ENCODE results near the gene FAM98C. TPM values are rescaled to one million over a fixed set of nuclear protein-coding genes. Genes with fewer than 3 reads are reported as not detected.

Gene FAM98C
- total and polyA plus RNA-seq, 2 of the 13 experiments (the other 11 are each of a cell fraction or from before 2014, with no cell fraction given) = 10.0 to 11.5 TPM

GRCh38 chr19:38402967-38403674 is at the start of gene FAM98C (continued):
- TF ChIP-seq, protein P1, sequence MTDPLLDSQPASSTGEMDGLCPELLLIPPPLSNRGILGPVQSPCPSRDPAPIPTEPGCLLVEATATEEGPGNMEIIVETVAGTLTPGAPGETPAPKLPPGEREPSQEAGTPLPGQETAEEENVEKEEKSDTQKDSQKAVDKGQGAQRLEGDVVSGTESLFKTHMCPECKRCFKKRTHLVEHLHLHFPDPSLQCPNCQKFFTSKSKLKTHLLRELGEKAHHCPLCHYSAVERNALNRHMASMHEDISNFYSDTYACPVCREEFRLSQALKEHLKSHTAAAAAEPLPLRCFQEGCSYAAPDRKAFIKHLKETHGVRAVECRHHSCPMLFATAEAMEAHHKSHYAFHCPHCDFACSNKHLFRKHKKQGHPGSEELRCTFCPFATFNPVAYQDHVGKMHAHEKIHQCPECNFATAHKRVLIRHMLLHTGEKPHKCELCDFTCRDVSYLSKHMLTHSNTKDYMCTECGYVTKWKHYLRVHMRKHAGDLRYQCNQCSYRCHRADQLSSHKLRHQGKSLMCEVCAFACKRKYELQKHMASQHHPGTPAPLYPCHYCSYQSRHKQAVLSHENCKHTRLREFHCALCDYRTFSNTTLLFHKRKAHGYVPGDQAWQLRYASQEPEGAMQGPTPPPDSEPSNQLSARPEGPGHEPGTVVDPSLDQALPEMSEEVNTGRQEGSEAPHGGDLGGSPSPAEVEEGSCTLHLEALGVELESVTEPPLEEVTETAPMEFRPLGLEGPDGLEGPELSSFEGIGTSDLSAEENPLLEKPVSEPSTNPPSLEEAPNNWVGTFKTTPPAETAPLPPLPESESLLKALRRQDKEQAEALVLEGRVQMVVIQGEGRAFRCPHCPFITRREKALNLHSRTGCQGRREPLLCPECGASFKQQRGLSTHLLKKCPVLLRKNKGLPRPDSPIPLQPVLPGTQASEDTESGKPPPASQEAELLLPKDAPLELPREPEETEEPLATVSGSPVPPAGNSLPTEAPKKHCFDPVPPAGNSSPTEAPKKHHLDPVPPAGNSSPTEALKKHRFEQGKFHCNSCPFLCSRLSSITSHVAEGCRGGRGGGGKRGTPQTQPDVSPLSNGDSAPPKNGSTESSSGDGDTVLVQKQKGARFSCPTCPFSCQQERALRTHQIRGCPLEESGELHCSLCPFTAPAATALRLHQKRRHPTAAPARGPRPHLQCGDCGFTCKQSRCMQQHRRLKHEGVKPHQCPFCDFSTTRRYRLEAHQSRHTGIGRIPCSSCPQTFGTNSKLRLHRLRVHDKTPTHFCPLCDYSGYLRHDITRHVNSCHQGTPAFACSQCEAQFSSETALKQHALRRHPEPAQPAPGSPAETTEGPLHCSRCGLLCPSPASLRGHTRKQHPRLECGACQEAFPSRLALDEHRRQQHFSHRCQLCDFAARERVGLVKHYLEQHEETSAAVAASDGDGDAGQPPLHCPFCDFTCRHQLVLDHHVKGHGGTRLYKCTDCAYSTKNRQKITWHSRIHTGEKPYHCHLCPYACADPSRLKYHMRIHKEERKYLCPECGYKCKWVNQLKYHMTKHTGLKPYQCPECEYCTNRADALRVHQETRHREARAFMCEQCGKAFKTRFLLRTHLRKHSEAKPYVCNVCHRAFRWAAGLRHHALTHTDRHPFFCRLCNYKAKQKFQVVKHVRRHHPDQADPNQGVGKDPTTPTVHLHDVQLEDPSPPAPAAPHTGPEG (CRISPR knock-in tag; IDR thresholded peaks at IDR 0.05) = 0 out of 2 replicates have a peak, but pooled peaks have one; percentile 39
- TF ChIP-seq YEATS2 (CRISPR knock-in tag; IDR thresholded peaks at IDR 0.05; ENCODE audit: borderline replicate concordance) (peak; percentile 38; the same call in 1 of the 2 replicates), CBX2 (IDR thresholded peaks at IDR 0.05; ENCODE audit: low read depth, low read length) (no peak), CBX2 (CRISPR knock-in tag; IDR thresholded peaks at IDR 0.05; ENCODE audit: low read depth) (no peak), RNF2 (conservative IDR thresholded peaks at IDR 0.05; ENCODE audit: low read depth) (peak; percentile 81; the same call in 1 of the 2 replicates), ZSCAN21 (CRISPR knock-in tag; IDR thresholded peaks at IDR 0.05; ENCODE audit: borderline replicate concordance) (peak; percentile 66; the same call in 1 of the 2 replicates), DPF2 (CRISPR knock-in tag; IDR thresholded peaks at IDR 0.05; ENCODE audit: borderline replicate concordance, low read depth) (no peak), ZNF761 (CRISPR knock-in tag; conservative IDR thresholded peaks at IDR 0.05) (peak; percentile 76), ONECUT2 (CRISPR knock-in tag; IDR thresholded peaks at IDR 0.05) (no peak), ZNF530 (CRISPR knock-in tag; IDR thresholded peaks at IDR 0.05; ENCODE audit: low read depth) (no peak), UBTF (CRISPR knock-in tag; IDR thresholded peaks at IDR 0.05) (peak; percentile 93), FOXP4 (CRISPR knock-in tag; IDR thresholded peaks at IDR 0.05) (peak; percentile 69)
- TF ChIP-seq, protein P2, sequence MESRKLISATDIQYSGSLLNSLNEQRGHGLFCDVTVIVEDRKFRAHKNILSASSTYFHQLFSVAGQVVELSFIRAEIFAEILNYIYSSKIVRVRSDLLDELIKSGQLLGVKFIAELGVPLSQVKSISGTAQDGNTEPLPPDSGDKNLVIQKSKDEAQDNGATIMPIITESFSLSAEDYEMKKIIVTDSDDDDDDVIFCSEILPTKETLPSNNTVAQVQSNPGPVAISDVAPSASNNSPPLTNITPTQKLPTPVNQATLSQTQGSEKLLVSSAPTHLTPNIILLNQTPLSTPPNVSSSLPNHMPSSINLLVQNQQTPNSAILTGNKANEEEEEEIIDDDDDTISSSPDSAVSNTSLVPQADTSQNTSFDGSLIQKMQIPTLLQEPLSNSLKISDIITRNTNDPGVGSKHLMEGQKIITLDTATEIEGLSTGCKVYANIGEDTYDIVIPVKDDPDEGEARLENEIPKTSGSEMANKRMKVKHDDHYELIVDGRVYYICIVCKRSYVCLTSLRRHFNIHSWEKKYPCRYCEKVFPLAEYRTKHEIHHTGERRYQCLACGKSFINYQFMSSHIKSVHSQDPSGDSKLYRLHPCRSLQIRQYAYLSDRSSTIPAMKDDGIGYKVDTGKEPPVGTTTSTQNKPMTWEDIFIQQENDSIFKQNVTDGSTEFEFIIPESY (CRISPR knock-in tag; IDR thresholded peaks at IDR 0.05) = peak; percentile 64; the same call in 1 of the 2 replicates
- TF ChIP-seq, protein P3, sequence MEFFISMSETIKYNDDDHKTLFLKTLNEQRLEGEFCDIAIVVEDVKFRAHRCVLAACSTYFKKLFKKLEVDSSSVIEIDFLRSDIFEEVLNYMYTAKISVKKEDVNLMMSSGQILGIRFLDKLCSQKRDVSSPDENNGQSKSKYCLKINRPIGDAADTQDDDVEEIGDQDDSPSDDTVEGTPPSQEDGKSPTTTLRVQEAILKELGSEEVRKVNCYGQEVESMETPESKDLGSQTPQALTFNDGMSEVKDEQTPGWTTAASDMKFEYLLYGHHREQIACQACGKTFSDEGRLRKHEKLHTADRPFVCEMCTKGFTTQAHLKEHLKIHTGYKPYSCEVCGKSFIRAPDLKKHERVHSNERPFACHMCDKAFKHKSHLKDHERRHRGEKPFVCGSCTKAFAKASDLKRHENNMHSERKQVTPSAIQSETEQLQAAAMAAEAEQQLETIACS (CRISPR knock-in tag; IDR thresholded peaks at IDR 0.05) = peak; percentile 74
